Heart left ventricle (tissue), 13 donors: ENCODE measurements around the gene STRADB.

Experiments used
- CTCF ChIP-seq, 12 donors: fragments of 200-600 bp; sonication (generic) in 4 of 12; IDR thresholded peaks; one replicate each; pipeline versions ENCODE4 v1.5.0 to v1.8.0; 2018 to 2022; ENCODE audit warnings: antibody characterized with exemption in 12 of 12, mild to moderate bottlenecking in 5 of 12
- POLR2A ChIP-seq, 2 donors: fragments of 450-650 bp; IDR thresholded peaks; one replicate each; pipeline ENCODE4 v1.6.1; 2017; ENCODE audit warnings: antibody characterized with exemption in 2 of 2, mild to moderate bottlenecking in 2 of 2, moderate library complexity in 2 of 2
- donor health status: ischemic (EF 13 %, LVEDD 7.1; RV severe dilation, severe dysfunction).
- donor health status: DM: no; HTN: yes; CAD: no.
- donor health status: DM: no; HTN: no; CAD: no.
- donor health status: ischemic (EF 25% LVEDD 6.9; RV normal size, moderate dysfunction).
- donor health status: ischemic (EF 25% LVEDD 5.7; RV mildly dilated, moderate dysfunction).
- donor health status: ischemic (EF 35%, LVEDD 5.7; RV mildly dilated, moderate dysfunction).
- donor health status: nonischemic (EF 11% LVEDD 7.7; RV severe dilation, severe dysfunction).
- donor health status: DM: yes; HTN: yes; CAD: no.
- donor health status: PGD.
- donor health status: ischemic (EF 29% LVEDD 5.4; RV normal size, mild dysfunction).
- donor health status: nonischemic (EF 23%, LVEDD 6.1; RV moderate dilation, normal function).

GRCh38 chr2:201415149-201415548, 36.4 kb upstream of the STRADB start:
- TF ChIP-seq POLR2A (IDR thresholded peaks at IDR 0.05) (no peak), CTCF (IDR thresholded peaks at IDR 0.05) (no peak)
